GM06990 (cell line): ENCODE data around the gene ATP1A2.

ENCODE experiments used
- DNase-seq: peaks from one replicate; pipeline ENCODE4 v3.0.0-alpha.2; 2011; ENCODE audit not compliant: insufficient read length; ENCODE audit errors: extremely low read depth
- H3K27me3 ChIP-seq: replicated peaks from 2 replicates; pipeline ENCODE4 v1.6.0; 2011; ENCODE audit warnings: low read length; ENCODE audit not compliant: control insufficient read depth, insufficient read depth
- H3K36me3 ChIP-seq: 2 replicates; pipeline ENCODE4 v1.5.1; 2011; ENCODE audit warnings: low read length; ENCODE audit not compliant: control insufficient read depth, insufficient read depth
- H3K4me3 ChIP-seq: replicated peaks from 2 replicates; pipeline ENCODE4 v1.5.1; 2011; ENCODE audit warnings: low read depth, mild to moderate bottlenecking, control low read depth, low read length
- CTCF ChIP-seq: IDR thresholded peaks from 2 replicates; pipeline ENCODE4 v1.5.1; 2011; ENCODE audit warnings: low read length, control low read depth, mild to moderate bottlenecking, inconsistent platforms; ENCODE audit not compliant: insufficient read depth, poor library complexity, severe bottlenecking

ATP1A2 gene

DNA sequence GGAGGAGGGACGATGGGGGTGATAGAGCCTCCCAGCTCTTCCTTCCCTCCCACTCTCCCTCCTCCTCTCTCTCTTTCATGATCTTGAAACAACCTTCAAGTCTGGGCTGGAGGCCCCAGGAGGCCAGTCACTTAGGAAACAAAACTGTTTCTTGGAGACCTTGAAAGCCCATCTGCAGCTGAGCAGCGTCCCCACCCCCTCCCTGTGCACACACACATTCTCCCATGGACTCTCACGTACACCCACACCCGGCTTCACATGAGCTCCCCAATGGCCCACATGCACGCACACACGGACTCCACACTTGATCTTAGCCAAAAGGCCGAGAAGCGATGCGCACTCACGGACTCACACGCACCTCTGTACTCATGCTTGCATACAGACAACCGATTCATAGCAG is 3.2 kb upstream of the ATP1A2 start:
- DNase-seq, result no peak
- Histone ChIP-seq H3K4me3 (no peak overlapping the region), H3K36me3 (no peaks in the 10 kb centered on the region), H3K27me3 (peaks cover 1% of the 10 kb centered on the region)
- no peak for TF ChIP-seq CTCF

DNA sequence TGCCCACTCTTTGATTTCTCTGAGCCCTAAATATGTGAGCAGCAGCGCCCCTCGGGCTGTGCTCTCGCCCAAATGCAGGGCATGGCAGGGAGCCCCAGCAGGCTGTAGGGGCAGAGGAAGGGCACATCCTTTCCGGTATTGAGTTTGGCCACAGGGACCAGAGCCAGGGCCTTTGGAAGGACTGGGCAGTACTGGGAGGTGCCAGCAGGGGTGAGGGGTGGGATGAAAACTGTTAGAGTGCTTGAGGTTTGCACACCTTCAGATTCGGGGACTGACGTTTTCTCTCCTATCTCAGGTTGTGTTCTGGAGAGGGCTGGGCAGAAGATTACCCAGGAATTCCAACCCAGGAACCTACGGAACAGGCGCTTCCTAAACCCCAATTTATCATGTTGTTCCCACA is 2.2 kb upstream of the ATP1A2 start:
- TF ChIP-seq CTCF, result no peak

DNA sequence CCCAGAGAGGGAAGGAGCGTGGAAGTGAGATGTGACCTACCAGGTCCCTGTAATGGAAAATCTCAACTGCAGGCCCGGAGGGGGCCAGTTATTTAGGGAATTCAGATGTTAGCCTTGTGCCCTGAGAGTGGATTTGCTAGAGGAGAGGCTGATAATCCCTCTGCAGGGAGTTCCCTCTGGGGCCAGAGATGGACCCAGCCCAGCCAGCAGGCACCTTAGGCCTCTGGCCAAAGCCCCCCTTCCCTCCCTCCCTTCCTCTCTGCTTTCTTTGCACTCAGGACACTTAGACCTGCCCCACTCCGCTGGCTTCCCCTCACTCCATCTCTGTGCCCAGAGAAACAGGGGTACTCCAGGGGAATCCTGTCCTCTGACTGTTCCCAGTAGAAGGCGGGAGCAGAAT is 1.5 kb upstream of the ATP1A2 start:
- no peak overlapping the region for H3K4me3 ChIP-seq
- peaks cover 1% of the 10 kb centered on the region for H3K27me3 ChIP-seq
- no peak for TF ChIP-seq CTCF
- no peaks in the 10 kb centered on the region for H3K36me3 ChIP-seq
- DNase-seq, result no peak

More for the DNA sequence above, 2.2 kb upstream of the ATP1A2 start:
- no peak for DNase-seq
- Histone ChIP-seq H3K4me3 (no peak overlapping the region), H3K27me3 (peaks cover 1% of the 10 kb centered on the region), H3K36me3 (no peaks in the 10 kb centered on the region)

GRCh38 chr1:160116283-160117147 is 956 bp downstream of the ATP1A2 start:
- DNase-seq, result no peak
- Histone ChIP-seq H3K27me3 (peaks cover 1% of the 10 kb centered on the region), H3K4me3 (no peak overlapping the region), H3K36me3 (no peaks in the 10 kb centered on the region)
- TF ChIP-seq CTCF, result no peak

DNA sequence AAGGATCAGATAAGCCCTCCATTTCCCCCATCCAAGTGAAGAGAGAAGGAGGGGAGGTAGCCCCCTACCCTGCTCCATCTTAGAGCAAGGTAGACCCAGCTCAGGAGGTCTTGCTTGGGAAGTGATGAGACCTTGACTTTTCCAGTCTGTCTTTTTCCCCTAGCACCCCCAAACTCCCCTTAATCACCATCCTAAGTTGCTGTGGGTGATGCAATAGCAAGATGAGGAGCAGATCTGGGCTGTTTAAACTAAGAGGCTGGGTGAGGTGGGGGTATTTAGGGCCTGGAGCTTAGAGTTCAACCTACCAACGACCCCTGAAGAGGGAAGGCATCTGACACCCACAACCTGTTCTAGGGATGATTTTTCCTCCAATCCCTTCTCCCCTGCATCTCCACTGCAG is 1.7 kb downstream of the ATP1A2 start:
- Histone ChIP-seq H3K36me3 (no peaks in the 10 kb centered on the region), H3K27me3 (peaks cover 1% of the 10 kb centered on the region), H3K4me3 (no peak overlapping the region)
- no peak for TF ChIP-seq CTCF
- no peak for DNase-seq
